Measurements from ENCODE around the gene ARHGAP15.

ARHGAP15 gene

GRCh38 chr2:143383016-143383415, 253.8 kb downstream of the ARHGAP15 start:
- Mint-ChIP-seq H3K27me3 (no peaks in the 10 kb centered on the region), H3K4me1 (no peaks in the 10 kb centered on the region), H3K27ac (no peak overlapping the region), H3K9me3 (no peaks in the 10 kb centered on the region), H3K4me3 (no peak overlapping the region), H3K36me3 (peaks cover 13% of the 10 kb centered on the region)
- CTCF ChIA-PET, result no interaction called here
- no peak for DNase-seq

GRCh38 chr2:143384111-143384510, 254.9 kb downstream of the ARHGAP15 start:
- CTCF ChIA-PET, result no interaction called here

GRCh38 chr2:143390171-143390570, 261.0 kb downstream of the ARHGAP15 start:
- CTCF ChIA-PET, result no interaction called here
- H3K27ac Mint-ChIP-seq, result no peak overlapping the region
- H3K27me3 Mint-ChIP-seq, result no peaks in the 10 kb centered on the region
- no peaks in the 10 kb centered on the region for H3K4me1 Mint-ChIP-seq
- no peak overlapping the region for H3K4me3 Mint-ChIP-seq
- DNase-seq, result no peak
- peaks cover 38% of the 10 kb centered on the region for H3K36me3 Mint-ChIP-seq
- H3K9me3 Mint-ChIP-seq, result no peaks in the 10 kb centered on the region

More at GRCh38 chr2:143384111-143384510, 254.9 kb downstream of the ARHGAP15 start:
- Mint-ChIP-seq H3K4me1 (no peaks in the 10 kb centered on the region), H3K9me3 (no peaks in the 10 kb centered on the region), H3K36me3 (peaks cover 11% of the 10 kb centered on the region), H3K4me3 (no peak overlapping the region), H3K27ac (no peak overlapping the region), H3K27me3 (no peaks in the 10 kb centered on the region)
- DNase-seq, result no peak

- Mint-ChIP-seq H3K4me1 (no peaks in the 10 kb centered on the region), H3K27ac (no peak overlapping the region), H3K4me3 (no peak overlapping the region), H3K27me3 (no peaks in the 10 kb centered on the region), H3K36me3 (peaks cover 46% of the 10 kb centered on the region), H3K9me3 (no peaks in the 10 kb centered on the region)
- CTCF ChIA-PET, result interaction anchor here (1.4 kb wide), 1 partner anchor 133 kb away, joined by 3 read pairs; no protein-coding TSS in a partner anchor
- DNase-seq, result no peak
These were observed 263.1 kb downstream of the ARHGAP15 start for GRCh38 chr2:143392358-143392757.

GRCh38 chr2:143394062-143394461, 264.8 kb downstream of the ARHGAP15 start:
- Mint-ChIP-seq H3K36me3 (peaks cover 47% of the 10 kb centered on the region), H3K9me3 (no peaks in the 10 kb centered on the region), H3K4me1 (peaks cover 2% of the 10 kb centered on the region), H3K27ac (no peak overlapping the region), H3K27me3 (no peaks in the 10 kb centered on the region), H3K4me3 (no peak overlapping the region)
- no peak for DNase-seq
- CTCF ChIA-PET, result no interaction called here

GRCh38 chr2:143397884-143398614, 268.8 kb downstream of the ARHGAP15 start:
- Mint-ChIP-seq H3K4me3 (no peak overlapping the region), H3K36me3 (peaks cover 29% of the 10 kb centered on the region), H3K27ac (no peak overlapping the region), H3K9me3 (no peaks in the 10 kb centered on the region), H3K4me1 (peaks cover 2% of the 10 kb centered on the region), H3K27me3 (no peaks in the 10 kb centered on the region)
- DNase-seq, result no peak
- CTCF ChIA-PET, result no interaction called here

GRCh38 chr2:143398781-143399180, 269.6 kb downstream of the ARHGAP15 start:
- no peaks in the 10 kb centered on the region for H3K27me3 Mint-ChIP-seq
- H3K36me3 Mint-ChIP-seq, result peaks cover 28% of the 10 kb centered on the region
- CTCF ChIA-PET, result no interaction called here
- no peaks in the 10 kb centered on the region for H3K9me3 Mint-ChIP-seq
- DNase-seq, result no peak
- no peak overlapping the region for H3K4me3 Mint-ChIP-seq
- H3K27ac Mint-ChIP-seq, result no peak overlapping the region
- H3K4me1 Mint-ChIP-seq, result peaks cover 2% of the 10 kb centered on the region

- Mint-ChIP-seq H3K27me3 (no peaks in the 10 kb centered on the region), H3K4me3 (no peak overlapping the region), H3K4me1 (peaks cover 2% of the 10 kb centered on the region), H3K9me3 (no peaks in the 10 kb centered on the region), H3K36me3 (peaks cover 26% of the 10 kb centered on the region), H3K27ac (no peak overlapping the region)
- CTCF ChIA-PET, result no interaction called here
- no peak for DNase-seq
These were observed 270.4 kb downstream of the ARHGAP15 start for GRCh38 chr2:143399631-143400069.

GRCh38 chr2:143401861-143402260, 272.6 kb downstream of the ARHGAP15 start:
- no peak overlapping the region for H3K27ac Mint-ChIP-seq
- H3K4me1 Mint-ChIP-seq, result peaks cover 2% of the 10 kb centered on the region
- H3K4me3 Mint-ChIP-seq, result no peak overlapping the region
- CTCF ChIA-PET, result no interaction called here
- no peaks in the 10 kb centered on the region for H3K27me3 Mint-ChIP-seq
- peaks cover 22% of the 10 kb centered on the region for H3K36me3 Mint-ChIP-seq
- DNase-seq, result no peak
- H3K9me3 Mint-ChIP-seq, result no peaks in the 10 kb centered on the region

- Mint-ChIP-seq H3K9me3 (no peaks in the 10 kb centered on the region), H3K4me1 (peaks cover 2% of the 10 kb centered on the region)
These were observed 273.2 kb downstream of the ARHGAP15 start for GRCh38 chr2:143402451-143402850.

GRCh38 chr2:143410082-143410897, 281.1 kb downstream of the ARHGAP15 start:
- no peaks in the 10 kb centered on the region for H3K4me1 Mint-ChIP-seq
- H3K27ac Mint-ChIP-seq, result no peak overlapping the region
- CTCF ChIA-PET, result no interaction called here
- H3K4me3 Mint-ChIP-seq, result no peak overlapping the region
- H3K9me3 Mint-ChIP-seq, result no peaks in the 10 kb centered on the region
- DNase-seq, result no peak
- peaks cover 14% of the 10 kb centered on the region for H3K36me3 Mint-ChIP-seq
- H3K27me3 Mint-ChIP-seq, result no peaks in the 10 kb centered on the region

More at GRCh38 chr2:143402451-143402850, 273.2 kb downstream of the ARHGAP15 start:
- DNase-seq, result no peak
- CTCF ChIA-PET, result no interaction called here
- Mint-ChIP-seq H3K4me3 (no peak overlapping the region), H3K36me3 (peaks cover 19% of the 10 kb centered on the region), H3K27ac (no peak overlapping the region), H3K27me3 (no peaks in the 10 kb centered on the region)

GRCh38 chr2:143415571-143415970, 286.4 kb downstream of the ARHGAP15 start:
- DNase-seq, result no peak
- Mint-ChIP-seq H3K36me3 (peaks cover 14% of the 10 kb centered on the region), H3K27me3 (no peaks in the 10 kb centered on the region), H3K27ac (no peak overlapping the region), H3K4me1 (peaks cover 9% of the 10 kb centered on the region), H3K9me3 (no peaks in the 10 kb centered on the region), H3K4me3 (no peak overlapping the region)
- CTCF ChIA-PET, result no interaction called here

- Mint-ChIP-seq H3K4me3 (no peak overlapping the region), H3K4me1 (peaks cover 25% of the 10 kb centered on the region), H3K27ac (no peak overlapping the region)
These were observed 288.2 kb downstream of the ARHGAP15 start for GRCh38 chr2:143417428-143417827.

GRCh38 chr2:143420313-143420712, 291.1 kb downstream of the ARHGAP15 start:
- no peak for DNase-seq
- Mint-ChIP-seq H3K36me3 (peaks cover 25% of the 10 kb centered on the region), H3K4me1 (peaks cover 29% of the 10 kb centered on the region), H3K27me3 (no peaks in the 10 kb centered on the region), H3K27ac (no peak overlapping the region), H3K9me3 (no peaks in the 10 kb centered on the region), H3K4me3 (no peak overlapping the region)
- CTCF ChIA-PET, result no interaction called here

More at GRCh38 chr2:143417428-143417827, 288.2 kb downstream of the ARHGAP15 start:
- CTCF ChIA-PET, result no interaction called here
- no peak for DNase-seq
- Mint-ChIP-seq H3K9me3 (no peaks in the 10 kb centered on the region), H3K36me3 (peaks cover 17% of the 10 kb centered on the region), H3K27me3 (no peaks in the 10 kb centered on the region)

GRCh38 chr2:143422681-143423080, 293.5 kb downstream of the ARHGAP15 start:
- H3K9me3 Mint-ChIP-seq, result no peaks in the 10 kb centered on the region
- no peaks in the 10 kb centered on the region for H3K27me3 Mint-ChIP-seq
- peak; percentile 39 for DNase-seq
- H3K4me1 Mint-ChIP-seq, result peaks cover 27% of the 10 kb centered on the region
- CTCF ChIA-PET, result no interaction called here
- H3K4me3 Mint-ChIP-seq, result no peak overlapping the region
- H3K36me3 Mint-ChIP-seq, result peaks cover 28% of the 10 kb centered on the region
- no peak overlapping the region for H3K27ac Mint-ChIP-seq

Data from activated naive CD4-positive, alpha-beta T cell treated with anti-CD3 and anti-CD28 coated beads, Interleukin-2, amount 10 ng/mL, durations not matched to agents 7 days and 5 days (primary cell).